ENCODE results near the gene TUBB4B.

The TUBB4B gene

DNA sequence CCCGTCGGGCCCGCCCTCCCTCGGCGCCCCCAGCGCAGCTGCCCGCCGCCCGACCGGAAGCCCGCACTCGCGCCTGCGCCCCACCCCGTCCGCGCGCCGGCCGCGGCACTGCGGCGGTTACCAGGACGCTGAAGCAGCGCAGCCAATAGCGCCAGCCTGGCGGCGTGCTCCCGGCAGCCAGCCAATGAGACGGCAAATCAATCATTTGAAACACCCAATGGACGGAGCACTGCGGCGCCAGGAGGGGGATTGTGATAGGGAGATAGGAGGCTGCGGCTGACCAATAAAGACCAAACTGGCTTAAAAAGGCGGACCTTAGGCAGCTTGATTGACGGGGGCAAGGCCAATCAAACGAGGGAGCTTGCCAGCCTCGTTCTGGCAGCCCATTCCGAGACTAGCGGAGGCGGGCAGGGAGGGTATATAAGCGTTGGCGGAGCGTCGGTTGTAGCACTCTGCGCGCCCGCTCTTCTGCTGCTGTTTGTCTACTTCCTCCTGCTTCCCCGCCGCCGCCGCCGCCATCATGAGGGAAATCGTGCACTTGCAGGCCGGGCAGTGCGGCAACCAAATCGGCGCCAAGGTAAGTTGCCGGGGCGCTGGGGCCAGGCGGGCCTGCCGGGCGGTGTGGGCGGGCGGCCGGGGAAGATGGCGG lies at the start of gene TUBB4B:
Gene TUBB4B (plus strand): TSS at position 447 of the 649 bp plus-strand sequence. CDS start 74 bp downstream, at position 521.
- peak; percentile 98 for DNase-seq

DNA sequence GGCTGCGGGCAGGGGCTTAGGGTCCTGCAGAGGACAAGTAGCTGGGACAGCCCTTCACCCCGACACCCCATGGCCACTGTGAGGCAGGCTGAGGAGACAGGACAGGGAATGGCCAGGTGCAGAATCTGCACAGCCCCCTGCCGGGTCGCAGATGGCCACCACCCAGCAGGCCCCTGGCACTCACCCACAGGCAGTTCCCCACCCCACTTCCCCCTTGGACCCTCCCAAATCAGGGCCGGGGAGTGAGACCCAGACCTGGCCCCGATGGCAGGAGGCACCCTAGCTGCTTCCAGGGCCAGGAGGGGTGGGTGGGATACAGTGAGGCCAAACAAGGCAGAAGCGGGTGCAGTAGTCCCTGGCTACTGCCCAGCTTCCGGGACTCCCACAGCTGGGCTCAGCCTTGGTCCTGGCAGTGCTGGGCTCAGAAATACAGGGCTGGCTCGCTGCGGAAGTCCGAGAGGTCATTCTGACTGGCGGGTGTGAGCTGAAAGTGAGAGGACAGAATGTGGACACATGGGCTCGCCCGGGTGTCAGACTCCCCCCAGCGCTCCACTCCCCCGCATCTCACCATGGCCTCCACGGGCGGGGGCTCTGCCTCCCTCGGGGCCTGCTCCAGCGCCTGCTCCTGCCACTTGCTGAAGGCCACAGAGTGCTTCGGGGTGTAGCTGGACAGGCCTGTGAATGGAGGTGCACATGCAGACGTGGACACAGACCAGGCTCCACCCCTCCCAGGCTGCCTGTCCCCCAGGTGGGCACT lies 49.2 kb upstream of the TUBB4B start:
- no peak for DNase-seq

DNA sequence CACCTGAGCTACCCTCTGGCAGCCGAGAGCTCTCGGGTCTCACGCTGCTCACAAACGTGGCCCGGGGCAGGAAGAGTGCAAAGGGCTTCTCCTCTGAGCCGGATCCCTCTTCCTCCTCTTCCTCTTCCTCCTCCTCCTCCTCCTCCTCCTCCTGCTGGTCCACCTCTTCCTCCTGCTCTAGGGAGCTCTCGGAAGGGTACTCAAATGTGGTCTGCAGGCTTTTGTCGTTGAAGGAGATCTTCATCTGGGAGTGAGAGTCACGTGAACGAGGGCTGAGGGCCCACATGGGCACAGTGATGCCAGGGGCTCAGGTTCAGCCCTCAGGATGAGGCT lies 48.7 kb upstream of the TUBB4B start:
- DNase-seq, result no peak

DNA sequence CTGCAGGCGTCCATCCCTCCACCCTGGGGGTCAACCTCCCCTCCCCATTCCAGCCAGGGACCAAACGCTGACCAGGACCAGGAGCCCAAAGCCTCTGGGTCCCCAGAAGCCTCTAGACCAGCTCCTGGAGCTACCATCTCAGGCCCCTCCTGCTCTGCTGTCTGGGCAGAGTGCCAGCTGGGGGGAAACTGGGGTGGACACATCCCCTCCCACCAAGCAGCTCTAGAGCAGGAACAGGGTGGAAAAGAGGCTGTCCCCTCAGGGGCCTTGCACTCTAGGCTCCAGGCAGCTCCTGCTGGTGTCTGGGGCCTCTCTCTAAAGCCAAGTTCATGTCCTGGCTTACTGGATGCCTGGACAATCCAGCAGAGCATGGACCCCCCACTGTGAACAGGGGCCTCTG lies 48.2 kb upstream of the TUBB4B start:
- DNase-seq, result no peak

DNA sequence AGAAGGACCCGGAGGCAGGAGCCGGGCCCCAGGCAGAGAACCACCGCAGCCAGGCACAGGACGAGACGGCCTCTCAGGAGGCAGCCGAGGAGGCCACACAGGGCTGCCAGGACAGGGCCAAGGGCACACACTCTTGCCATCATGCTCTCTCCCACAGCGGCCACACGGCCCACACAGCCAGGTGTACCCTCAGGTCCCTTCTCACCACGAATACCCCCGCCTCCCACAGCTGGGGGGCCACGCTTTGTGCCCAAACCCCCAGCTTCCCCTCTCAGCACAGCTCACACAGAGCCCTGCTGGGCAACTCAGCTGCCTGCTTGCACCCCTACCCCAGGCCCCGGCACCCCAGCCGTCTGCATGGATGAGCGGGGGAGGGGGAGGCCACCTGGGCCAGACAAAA lies 47.3 kb upstream of the TUBB4B start:
- DNase-seq, result no peak

DNA sequence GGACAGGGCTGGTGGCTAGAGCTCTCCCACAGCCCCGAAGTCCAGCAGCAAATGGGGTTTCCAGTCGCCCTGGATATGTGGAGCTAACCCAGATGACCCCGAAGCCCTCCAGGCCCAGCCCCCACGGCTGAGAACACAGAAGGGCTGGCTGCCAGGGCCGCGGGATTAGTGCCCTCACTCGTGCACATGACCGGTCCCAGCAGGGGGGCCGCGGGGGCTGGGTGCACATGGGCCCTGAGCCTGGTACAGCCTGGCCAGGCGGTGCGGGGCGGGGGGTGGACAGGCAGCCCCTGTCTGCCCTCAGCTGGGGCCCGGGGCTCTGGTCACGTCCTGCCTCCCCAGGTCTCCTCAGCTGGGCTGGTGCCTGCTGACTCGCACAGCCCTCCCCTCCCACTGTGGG lies 46.7 kb upstream of the TUBB4B start:
- DNase-seq, result no peak

DNA sequence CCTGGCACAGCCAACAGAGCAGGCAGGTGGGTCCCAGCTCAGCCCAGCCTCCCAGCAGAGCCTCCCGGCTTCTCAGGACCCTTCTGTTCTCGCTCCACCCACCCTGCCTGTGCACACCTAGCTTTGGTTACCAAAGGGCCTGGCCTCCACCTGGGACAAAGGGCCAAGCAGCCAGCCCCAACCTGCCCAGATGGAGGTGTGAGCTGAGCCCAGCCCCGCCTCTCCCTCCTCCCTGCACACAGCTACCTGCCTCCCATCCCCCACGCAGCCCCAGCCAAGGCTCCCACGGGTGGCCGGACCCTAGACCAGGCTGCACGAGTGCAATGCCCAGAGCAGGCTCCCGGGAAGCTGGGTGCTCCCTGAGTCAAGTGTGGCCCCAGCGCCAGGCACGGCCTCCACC lies 46.2 kb upstream of the TUBB4B start:
- no peak for DNase-seq

DNA sequence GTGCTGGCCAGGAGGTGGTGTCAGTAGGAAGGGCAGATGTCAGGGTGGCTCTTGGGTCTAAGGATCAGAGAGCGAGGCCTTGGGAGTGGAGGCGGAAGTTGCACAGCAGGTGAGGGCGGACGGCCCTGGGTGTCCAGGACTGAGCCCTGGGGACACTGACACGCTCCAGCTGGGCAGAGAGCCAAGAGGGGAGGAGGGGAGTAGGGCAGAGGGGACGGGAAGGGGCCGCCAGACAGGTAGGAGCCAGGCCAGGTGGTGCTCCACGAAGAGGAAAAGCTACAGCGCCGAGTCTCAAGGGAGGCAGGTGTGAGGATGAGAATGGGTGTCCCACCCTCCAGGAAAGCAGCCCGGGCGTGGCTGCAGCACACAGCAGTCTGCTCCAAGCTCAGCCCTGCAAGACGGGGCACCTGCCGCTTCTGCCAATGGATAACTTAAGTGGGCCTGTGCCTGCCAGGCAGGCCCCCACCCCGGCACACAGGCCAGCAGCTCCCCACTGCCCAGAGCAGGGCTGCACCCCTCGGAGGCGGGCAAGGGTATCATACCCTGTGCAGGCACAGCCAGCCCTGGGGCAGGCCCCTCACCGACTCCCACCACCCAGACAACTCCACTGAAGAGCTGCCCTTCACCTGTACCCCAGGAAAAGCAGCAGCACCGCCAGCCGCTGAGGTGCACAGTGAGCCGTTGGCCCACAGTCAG lies 45.4 kb upstream of the TUBB4B start:
- no peak for DNase-seq

DNA sequence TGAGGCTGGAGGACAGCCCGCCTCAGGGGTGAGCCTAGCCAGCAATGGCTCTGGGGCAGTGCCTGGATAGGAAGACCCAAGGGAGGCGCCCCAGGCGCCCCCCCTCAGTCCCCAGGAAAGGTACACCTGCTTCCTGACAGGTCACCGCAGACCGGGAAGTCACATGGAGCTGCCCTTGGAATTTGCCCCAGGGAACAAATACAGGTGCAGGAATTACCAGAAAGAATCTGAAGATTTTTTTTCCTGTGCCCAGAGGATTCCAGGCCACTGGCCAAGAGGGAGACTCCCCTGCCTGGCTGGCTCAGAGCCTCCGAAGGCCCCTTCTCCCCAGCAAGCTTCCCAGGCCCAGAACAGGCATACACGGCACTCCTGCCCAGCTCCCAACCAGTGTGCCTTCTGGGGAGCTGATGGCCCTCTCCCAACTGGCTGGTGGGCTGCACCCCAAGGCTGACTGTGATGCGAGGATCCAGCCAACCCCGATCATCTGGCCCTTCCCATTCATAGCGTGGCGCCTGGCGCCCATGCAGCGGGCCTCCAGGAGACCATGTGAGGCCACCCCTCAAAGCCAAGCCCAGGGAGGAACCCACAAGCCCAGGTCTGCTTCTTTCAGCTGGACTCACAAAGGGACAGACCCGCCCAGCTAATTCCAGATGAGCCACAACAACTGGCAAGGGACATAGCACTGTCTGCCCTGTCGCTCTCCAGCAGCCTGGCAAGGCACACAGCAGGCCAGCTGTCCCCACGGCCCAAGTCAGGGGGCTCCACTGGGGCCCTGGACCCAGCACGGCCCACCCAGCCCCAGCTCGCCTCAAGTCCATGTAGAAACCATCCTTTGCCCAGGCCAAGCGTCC lies 42.8 kb upstream of the TUBB4B start:
- DNase-seq, result no peak

DNA sequence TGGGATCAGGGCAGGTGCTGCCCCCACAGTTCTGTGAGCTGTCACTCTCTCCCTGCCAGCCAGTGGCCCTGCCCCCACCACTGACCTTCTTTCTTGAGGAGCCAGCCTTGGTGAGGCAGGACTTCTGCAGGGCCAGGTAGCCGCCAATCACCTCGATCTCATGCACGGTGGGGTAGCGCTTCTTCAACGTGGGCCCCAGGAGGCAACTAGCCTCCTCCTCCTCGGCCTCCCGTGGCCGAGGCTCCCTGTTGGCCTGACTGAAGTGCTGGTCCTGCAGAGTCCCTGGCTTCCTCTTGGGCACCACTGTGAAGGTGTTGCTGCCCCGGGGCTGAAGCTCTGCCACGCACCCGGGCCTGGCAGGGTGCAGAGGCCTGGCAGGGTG lies 42.2 kb upstream of the TUBB4B start:
- DNase-seq, result no peak

DNA sequence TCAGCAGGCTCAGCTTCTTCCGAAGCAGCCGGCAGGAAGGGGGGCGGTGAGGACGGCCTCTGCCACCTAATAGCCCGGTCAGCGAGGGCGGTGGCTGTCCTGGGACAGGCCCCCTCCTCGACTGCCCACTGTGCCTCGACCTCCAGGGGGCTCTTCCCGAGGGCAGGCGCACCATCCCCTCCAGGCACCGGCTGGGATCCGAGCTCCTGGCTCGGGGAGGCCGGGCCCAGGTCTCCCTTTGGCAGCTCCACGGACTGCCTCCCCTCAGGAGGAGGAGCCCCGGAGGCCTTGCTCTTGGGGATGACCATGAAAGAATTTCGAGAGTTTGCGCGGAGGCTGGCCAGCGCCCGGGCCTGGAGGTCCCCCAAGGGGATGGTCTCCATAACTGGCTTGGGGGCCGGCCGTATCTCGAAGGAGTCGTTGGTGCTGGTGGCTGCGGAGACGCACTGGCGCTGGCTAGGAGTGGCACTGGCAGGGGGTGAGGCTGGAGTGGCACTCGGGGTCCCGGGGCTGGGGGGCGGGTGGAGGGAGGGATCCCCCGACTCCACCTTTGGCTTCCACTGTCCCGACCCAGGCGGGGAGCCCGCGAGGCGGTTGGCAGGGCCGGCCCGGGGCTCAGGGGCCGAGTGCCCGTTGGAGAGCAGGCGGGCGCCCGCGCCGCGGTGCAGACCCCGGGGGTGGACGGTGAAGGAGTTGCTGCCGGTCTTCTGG lies 41.5 kb upstream of the TUBB4B start:
- DNase-seq, result no peak

DNA sequence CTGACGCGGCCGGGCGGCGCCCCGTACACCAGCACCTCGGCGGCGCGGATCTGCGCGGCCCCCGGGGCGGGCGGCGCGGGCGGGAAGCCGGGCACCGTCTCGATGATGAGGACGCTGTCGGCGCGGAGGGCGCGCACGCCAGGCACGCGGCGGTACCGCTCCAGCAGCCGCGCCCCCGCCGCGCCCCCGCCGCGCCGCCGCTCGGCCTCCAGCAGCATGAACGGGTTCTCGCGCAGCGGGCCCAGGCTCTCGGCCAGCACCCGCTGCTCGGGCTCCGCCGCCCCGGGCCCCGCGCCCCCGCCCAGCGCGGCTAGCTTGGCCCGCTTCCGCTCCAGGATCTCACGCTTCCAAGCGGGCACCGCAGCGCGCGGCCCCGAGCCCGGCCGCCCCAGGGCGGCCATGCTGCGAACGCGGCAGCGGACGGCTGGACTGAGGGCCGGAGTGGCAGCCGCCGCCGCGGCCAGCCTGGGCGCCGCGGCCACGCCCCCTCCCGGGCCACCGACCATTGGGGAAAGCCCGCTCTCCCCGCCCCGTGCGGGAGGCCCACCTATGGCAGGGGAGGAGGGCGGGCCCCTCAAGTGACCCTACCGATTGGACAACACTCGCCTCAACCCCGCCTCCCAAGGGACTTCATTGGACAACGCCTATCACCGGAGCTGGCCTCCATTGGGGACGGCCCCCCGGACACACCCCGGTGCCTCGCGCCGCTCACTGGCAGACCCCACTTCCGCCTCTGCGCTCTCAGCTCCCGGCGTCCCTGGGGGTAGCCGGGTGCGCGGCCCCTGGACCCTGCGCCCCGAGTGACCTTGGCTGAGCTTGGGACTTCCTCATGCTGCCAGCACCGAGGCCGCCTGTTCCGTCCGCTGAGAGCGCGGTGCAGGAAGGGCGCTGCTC lies 40.5 kb upstream of the TUBB4B start, which contains the start of gene TPRN:
Gene TPRN (minus strand): TSS at position 431 of the 894 bp plus-strand sequence. CDS start 30 bp downstream, at position 401.
- peak; percentile 99 for DNase-seq

DNA sequence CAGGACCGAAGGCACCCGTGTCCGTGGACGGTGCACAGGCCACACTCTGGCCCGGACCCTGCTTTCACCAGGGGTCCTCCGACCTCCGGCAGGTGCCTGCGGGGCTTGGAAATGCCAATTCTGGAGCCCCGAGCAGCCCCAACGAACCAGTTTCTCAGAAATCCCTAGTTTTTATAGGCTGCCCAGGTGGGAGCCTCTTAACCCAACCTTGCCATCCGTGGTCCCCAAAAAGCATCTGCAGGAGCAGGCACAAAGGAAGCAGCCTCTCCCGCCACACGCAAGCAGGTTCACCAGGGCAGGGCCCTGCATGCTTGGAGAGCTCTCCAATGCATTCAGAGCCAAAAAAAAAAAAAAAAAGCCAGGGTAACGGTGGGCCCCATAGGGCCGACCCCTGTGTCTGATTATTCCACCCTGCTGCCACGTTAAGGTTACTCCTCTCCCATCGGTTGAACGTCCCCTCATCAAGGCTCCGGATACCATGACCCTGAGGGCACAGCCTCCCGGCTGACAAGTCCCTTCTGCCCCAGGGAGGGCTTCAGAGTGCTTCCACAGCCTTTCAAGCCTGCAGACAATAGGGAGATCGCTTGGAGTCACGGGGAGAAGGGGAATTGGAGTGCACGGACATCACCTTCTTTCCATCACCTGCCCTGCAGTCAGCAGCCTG lies 39.8 kb upstream of the TUBB4B start:
- DNase-seq, result no peak

DNA sequence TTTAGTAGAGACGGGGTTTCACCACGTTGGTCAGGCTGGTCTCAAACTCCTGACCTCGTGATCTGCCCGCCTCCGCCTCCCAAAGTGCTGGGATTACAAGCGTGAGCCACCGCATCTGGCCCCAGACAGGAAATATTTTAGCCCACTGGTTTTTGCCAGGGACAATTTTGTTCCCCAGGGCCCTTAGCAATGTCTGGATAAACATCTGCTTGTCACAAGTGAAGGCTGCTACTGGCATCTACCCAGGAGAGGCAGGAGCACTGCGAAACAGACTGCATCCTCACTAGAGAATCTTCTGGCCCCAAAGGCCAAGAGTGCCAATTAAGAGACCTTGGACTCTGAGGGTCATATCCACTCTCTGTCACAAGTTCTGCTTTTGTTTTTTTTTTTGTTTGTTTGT lies 38.1 kb upstream of the TUBB4B start:
- DNase-seq, result no peak

DNA sequence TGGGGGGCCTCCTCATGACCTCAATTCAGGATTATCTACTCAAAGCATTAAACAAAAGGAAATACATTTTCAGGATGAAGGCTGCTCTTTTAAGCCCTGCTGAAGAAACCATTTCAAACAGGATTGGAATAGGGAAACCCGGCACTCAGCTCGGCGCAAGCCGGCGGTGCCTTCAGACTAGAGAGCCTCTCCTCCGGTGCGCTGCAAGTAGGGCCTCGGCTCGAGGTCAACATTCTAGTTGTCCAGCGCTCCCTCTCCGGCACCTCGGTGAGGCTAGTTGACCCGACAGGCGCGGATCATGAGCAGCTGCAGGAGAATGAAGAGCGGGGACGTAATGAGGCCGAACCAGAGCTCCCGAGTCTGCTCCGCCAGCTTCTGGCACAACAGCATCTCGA lies 36.4 kb upstream of the TUBB4B start:
- no peak for DNase-seq

DNA sequence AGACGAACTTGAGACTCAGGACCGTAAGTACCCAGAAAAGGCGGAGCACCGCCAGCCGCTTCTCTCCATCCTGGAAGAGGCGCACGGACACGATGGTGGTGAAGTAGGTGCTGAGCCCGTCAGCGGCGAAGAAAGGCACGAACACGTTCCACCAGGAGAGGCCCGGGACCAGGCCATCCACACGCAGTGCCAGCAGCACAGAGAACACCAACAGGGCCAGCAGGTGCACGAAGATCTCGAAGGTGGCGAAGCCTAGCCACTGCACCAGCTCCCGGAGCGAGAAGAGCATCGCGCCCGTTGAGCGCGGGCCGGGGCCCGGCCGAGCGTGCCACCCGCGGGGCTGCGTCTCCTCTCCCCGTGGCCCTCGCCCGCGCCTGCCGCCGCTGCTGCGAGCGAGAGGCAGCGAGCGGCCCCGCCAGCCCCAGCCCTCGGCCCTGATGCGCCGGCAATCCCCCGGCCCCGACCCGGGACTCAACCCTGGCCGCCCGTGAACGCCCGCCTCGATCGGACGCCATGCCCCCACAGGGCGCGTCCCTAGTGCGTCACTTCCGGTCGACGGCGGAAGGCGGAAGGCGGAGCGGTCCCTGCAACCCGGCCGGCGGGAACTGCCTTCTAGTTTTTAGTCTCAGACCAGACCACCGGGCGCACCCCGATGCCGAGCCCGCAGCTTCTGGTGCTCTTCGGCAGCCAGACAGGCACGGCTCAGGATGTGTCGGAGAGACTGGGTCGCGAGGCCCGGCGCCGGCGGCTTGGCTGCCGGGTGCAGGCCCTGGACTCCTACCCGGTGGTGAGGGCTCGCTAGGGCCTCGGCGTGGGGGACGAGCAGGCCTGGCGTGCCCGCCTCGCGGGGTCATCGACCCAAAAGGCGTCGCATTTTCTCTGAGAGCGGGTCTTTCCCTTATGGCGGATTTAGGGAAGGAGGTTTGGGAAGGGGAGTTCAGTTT lies 35.7 kb upstream of the TUBB4B start, which contains the start of the genes NDOR1 and TMEM203:
Gene NDOR1 (plus strand): TSS at position 575 of the 944 bp plus-strand sequence. CDS start 78 bp downstream, at position 653.
Gene TMEM203 (minus strand): TSS at position 523 of the 944 bp plus-strand sequence. CDS start 234 bp downstream, at position 289.
- DNase-seq, result peak; percentile 92

DNA sequence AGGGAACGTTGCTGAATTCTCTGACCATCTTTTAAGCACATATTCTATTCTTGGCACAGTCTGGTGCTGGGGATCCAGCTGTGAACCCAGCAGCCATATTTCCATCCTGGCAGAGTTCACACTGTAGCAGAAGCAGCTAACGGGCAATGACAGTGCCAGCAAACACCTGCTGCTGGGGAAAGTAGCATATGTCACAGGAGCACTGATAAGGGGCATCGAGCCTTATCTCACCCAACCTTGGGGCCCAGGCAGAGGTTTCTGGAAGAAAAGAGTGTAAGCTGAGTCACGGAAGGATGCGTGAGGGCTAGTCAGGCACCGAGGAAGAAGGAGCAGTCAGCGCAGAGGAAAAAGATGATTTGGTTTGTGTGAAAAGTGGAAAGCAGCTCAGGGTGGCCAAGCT lies 34.5 kb upstream of the TUBB4B start:
- DNase-seq, result no peak

DNA sequence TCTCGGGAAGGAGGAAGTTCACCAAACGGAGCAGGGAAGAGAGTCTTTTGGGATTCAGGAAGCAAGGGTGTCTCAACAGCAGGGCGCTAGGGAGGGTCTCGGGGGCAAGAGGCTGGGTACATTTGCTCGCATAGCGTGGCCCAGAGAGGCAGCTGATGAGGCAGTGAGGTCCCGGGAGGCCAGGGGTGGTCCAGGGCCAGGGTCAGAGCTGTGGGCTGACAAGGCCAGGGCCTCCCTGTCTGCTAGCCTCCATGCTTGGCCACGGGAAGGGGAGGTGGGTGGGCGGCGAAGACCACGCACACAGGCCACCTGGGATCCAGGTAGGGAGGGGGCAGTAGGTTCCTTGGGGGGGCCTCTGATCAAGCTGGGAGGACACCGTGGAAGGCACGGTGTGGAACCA lies 29.6 kb upstream of the TUBB4B start:
- DNase-seq, result no peak

DNA sequence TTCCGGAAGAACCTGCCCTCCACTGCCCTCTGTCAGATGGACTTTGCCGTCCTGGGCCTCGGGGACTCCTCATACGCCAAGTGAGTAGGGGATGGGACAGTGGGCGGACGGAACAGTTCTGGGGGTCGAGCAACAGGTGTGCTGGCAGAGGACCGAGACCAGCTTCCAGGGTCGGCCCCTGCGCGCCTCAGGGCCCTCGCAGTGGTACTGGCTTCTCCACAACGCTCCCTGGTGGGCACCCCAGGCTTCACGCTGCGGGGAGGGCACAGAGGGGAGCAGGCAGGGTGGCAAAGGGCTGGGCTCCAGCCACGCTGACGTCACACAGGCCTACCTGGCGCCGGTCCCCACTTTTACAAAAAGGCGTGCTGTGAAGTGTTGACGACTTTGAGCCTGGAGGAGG lies 28.6 kb upstream of the TUBB4B start:
- no peak for DNase-seq
